Measurements from ENCODE around the gene PLP2.
A peak's percentile ranks its signal among the peaks of the same experiment; 100 is the strongest.

The PLP2 gene

DNA sequence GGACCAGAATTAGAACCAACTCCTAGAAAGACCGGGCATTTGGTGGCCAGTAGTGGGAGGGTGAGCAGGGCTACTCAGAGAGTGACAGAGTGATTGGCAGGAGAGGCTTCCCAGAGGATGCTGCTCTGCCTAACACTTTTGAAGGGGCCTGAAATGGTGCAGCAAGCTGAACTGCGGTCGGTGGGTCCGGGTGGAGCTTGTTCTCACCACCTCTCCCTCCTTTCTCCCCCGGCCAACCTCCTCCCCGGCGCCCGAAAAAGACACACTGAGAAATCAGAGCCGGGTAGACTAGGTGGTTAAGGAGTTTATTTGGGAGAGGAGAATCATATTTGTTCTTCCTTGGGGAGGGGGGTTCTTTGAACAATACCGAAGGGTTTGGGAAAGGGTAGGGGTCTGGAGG, 15.8 kb downstream of the PLP2 start:
- DNase-seq = no peak

DNA sequence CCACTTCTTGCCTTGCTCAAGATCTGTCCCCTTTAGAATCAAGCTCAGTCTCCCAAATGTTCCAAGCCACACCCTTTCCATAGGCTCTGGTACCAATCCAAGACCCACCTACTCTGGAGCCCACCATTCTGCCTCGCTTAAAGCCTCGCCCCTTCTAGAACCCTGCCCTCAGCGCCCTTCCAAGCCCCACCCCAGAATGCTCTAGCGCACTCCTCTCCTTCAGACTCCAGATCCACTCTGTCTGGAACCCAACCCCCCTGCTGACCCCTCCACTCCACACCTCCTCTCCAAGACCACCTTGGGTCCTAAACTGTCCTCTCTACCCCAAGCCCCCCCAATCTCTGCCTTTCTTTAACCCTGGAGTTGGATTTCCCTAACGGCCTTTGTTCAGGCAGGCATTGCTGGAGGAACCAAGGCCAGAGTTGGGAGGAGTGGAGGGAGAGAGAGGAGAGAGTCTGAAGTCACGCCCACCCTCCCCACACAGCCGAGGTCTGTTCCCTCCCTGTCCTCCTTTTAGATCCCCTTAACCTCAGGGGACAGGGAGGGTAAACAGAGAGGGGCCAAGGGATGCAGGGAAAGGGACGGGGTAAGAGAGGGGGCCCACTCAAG, 16.9 kb downstream of the PLP2 start:
- no peak for DNase-seq

DNA sequence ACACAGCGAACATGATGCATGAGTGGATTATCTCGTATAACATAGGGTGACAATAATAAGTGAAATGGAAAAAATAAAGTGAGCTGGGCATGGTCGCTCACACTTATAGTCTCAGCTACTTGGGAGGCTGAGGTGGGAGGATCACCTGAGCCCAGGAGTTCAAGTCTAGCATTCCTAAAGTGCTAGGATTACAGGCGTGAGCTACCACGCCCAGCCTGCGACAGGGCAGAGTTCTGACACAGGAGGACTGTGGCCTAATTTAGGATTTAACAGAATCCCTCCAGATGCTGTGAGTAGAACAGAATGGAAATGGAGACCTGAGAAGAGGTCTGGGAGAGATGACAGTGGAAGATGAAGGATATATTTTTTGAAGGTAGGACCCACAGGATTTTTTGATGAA, 17.9 kb downstream of the PLP2 start:
- no peak for DNase-seq

DNA sequence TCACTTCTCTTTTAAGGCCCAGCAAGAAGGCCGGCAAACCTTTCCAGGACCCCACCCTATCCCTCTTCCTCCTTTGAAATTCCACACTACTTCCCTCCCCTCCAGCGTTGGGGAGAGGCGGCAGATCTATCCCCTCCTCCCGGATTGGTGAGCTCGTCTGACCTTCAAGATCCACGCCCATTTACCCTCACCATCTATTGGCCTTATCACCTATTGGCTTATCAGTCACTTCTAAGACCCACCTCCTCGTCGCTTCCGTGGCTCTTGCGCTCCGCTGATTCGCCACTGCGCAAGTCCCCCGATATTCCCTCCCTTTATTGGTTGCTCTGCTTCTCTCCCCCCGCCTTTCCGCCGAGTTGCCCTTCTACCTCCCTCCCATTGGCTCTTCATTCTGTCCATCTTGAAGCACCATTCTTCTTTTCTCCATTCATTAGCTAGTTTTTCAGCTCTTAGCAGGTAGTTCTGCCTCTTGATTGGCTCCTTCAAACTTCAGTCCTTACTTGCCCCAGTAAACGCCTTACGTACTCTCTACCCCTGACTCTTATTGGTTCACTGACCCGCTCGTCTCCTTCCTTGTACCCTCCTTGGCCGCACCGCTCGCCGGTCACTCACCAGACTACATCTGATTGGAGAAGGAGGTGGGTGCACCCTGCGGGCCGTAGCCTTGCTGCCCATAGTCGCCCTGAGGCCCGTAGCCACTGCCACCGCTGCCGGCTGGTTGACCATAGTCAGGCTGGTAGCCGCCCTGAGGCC, 19.3 kb downstream of the PLP2 start:
- peak; percentile 95 for DNase-seq

DNA sequence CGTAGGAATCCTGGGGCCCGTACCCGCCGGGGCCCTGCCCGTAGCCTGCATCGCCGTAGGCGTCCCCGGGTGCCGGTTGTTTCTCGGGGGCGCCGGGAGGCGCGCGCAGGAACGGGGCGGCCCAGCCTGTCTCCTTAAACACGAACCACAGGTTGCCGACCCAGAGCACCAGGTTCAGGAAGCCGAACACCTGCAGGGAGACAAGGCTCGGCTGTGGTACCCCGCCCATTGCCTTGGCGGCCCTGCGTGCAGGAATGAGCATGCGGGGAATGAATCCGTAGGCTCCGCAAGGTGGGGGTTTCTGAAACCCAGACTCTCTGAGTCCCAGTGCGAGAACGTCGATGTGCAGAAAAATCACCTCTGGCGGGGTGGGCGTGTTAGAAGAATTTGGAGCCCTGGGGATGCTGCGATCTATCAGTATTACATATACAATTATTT, 19.9 kb downstream of the PLP2 start:
- DNase-seq = peak; percentile 38

DNA sequence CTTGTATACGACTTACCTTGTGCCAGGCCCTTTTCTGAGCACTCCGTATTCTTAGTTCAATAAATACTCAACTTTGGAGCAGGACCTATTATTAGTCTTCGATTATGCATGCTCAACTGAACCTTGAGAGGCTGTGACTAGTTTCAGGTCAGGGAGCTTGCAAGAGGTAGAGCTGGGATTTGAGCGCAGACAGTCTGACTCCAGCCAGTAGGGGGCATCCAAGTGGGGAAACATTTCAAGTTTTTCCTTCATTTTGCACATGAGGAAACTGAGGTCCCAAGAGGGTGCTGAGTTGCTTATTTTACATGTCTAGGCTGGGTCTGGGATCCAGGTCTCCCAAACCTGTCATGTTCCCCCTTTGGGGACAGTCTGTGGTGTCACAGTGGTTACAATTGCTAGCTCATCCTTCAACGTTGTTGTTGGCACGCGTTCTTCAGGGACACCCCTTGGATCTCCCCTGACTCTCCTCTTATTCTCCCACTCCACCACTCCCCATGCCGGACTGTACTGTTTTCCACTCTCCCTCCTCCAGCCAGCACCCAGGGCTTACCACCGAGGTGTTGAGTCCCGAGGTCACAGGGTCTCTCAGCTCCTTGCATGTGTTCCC, 21.1 kb downstream of the PLP2 start:
- DNase-seq = peak; percentile 60

DNA sequence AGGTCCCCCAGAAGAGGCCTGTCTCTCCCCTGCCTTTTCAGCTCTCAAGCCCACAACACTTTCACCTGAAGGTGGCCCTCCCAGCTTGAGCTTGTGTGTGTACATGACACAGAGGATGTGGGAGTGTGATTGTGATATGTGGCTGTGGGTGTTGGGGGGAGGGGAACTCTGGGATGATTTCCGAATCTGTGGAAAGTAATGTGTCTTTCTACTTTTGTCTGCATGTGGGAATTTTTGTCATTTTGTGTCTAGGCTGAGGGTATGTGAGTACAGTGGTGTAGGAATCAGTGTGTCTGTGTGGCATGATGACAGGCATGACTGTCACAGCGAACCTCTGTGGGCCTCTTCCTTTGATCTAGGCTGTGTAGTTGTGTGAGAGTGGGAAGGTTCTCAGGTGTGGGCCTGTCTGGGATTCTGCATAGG, 21.9 kb downstream of the PLP2 start:
- DNase-seq = no peak

DNA sequence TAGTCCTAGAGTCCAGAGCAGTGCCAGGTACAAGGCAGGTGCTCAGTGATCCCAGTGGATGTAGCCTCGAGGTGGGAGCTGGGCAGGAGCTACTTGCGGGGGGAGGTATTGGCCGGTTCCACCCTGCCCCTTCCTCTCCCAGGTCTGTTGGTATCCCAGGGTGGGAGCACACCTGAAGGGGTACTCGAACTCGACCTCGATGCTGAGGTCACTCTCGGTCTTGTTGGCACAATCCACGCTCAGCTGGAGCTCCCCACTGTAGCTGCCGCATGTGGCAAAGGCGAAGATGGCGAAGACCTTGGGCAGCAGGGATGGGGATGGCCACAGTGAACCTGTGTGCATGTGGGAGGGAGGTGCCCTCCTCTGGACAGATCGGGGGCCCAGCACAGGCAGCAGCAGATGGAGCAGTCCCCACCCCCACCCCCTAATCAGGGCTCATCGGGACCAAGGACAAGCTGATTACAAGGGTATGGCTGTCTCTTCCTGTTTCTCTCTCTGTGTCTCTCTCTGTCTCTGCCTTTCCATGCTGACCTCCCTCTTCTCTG, 25.9 kb downstream of the PLP2 start:
- DNase-seq = no peak

DNA sequence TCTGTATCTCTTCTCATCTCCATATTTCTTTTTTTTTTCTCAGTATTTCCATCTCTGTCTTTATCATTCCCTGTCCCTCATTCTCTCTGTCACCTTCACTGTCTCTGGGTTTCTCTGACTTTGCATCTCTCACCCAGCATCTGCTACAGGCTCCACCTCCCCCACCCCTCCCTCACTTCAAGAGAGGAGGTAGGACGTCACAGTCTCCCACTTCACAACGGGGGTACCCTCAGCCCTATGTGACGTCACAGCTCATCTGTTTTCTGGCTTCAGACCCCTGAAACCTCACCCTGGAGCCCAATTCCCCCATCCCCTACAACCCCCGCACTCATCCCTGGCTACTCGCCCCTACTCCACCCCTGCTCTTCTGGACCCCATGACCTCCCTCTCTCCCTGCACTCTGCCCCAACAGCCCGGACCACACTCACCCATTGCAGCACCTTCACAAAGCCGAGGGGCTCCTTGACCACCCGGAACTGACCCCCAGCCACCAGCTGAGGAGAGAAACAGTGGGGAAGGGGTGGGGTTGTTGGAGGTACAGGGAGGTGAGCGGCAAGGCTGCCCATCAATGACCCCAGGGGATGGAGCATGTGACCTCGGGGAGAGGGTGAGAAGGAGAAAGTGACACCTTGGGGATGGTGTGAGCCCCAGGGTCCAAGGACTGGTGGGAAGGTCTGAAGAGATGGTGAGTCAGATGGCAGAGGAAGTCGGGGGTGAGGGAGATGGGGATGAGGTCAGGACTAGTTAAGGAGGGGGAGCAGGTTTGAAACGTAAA, 27.0 kb downstream of the PLP2 start:
- DNase-seq = no peak

DNA sequence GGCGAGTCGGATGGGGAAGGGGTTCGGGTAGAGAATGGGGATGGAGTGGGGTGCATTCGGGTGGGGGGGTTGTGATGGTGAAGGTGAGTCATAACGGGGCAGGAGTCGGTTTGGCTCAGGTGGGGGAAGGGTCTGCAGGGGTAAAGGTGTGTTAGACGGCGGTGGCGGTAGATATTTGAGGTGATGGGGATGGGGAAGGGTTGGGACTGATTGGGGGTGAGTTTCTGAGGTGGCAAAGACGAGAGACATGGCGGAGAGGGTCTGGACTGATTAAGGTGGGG, 27.6 kb downstream of the PLP2 start:
- DNase-seq = no peak

DNA sequence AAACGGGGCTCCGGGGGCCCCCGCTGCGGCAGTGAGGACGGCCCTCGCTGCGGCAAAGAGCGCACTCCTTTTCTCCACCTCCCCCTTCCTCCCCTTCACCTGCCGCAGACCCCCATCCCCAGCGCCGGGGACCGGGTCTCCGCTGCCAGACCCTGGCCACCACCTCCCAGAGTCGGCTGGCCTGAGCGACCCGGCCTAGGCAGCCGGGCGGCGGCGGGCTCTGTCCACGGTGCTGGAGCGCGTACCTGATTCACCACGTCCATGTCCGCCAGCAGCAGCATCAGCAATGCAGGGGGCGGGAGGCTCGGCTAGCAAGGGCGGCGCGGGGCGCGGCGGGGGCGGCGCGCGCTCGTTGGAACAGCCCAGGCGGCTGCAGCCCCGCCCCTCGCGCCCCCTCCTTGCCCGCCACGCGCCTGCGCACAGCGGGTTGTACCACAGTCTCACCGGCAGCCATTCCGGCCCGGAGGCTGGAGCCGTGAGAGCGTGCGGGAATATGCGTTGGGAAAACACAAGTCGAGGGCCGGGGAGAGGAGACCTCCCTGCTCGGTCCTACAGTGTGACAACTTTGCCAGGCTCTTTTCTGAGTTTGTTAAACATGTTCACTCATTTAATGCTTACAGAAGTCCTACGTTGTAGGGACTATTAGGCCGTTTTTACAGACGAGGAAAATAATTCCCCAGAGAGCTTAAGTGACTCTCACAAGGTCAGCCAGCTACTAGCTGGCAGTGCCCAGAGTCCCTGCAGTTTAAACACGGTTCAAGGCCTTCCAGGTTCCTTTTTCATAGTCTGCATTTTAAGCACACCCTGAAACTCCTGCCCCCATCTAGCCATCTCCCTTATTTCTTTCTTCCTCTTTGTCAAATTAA, 28.4 kb downstream of the PLP2 start, which contains the start of gene SYP:
SYP (minus strand) TSS at position 288 of the 866 bp plus-strand sequence; CDS start at position 281, 7 bp downstream.
- DNase-seq = peak; percentile 89

DNA sequence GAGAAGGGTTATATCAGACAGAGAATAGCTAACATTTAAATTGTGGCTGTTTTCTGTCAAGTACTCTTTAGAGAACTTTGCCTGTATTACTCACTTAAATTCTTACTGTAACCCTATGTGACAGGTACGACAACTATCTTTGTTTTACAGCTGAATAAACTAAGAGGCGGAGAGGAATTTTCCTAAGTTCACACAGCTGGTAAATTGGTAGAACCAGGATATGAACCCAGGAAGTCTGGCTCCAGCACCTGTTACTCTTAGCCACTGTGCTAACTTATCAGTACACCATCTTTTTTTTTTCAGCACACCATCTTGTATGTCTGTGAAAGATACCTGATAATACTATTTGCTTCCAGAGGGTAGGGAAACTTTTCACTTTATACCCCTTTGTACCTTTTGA, 30.3 kb downstream of the PLP2 start:
- DNase-seq = no peak

DNA sequence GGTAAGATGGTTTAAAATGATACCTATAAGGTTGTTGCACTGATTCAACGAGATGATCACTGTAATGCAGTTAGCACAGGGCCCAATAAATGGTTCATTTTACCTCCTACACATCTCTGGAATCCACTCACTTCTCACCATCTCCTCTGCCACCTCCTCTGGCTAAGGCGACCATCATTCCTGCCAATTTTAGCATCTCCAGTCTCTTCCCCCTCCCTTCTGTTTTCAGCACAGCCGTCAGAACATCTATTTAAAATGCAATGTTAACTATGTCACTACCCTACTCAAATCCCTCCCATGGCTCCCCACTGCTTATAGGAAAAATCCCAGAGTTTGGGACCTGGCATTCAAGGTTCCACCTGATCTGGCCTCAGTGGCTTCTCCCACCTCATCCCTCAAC, 31.8 kb downstream of the PLP2 start:
- no peak for DNase-seq

DNA sequence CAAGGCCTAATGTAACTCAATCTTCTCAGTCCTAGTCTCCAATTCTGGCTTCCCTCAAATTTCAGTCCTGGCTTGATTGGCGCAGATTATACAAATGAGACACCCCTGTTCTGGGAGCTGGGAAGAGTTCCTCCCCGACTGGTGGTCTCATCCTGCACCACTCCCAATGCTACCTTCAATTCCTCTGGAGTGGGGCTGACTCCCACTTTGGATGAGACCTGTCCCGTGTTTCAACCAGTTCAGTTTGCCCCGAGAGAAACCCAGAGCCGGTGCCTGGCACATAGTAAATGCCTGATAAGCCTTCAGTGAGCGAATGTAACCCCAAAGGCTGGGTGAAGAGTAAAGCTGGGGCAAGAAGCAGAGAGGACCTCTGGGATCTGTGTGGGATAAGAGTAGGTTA, 32.3 kb downstream of the PLP2 start:
- no peak for DNase-seq

DNA sequence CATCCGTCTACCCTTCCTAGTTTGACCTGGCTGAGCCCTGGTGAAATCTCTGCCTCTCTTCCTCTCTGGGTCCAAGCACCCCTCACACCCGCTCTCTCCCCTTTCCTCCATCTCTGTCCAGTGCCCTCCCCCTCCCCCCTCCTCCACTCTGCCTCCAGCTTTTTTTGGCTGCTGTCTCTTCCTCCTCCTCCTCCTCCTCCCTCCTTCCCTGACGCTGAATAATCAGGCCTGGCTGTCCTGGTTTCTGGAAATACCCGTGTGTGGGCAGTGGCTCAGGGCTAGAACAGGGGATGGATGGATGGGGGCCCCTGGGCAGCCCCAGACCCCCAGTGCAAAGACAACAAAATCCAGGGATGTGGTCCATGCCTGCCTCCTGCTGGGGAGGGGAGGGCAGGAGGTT, 33.0 kb downstream of the PLP2 start:
- no peak for DNase-seq

DNA sequence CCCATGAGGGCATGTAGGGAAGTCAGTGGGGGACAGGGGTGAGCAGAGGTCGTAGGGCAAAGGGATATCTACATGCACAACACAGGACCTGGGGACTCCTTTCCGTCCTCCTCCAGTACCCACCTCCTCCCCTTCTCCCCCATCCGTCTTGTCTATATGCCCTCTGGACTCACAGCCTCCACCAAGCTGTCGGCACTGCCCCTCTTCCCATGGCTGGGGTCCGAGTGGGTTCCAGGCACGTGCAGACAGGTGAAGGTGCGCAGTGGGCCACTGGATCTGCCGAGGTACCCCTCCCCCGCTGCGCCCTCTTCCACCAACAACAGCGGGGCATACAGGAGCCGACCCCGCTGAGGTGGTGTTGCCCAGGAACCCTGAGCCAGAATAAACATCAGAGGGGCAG, 33.7 kb downstream of the PLP2 start:
- no peak for DNase-seq

DNA sequence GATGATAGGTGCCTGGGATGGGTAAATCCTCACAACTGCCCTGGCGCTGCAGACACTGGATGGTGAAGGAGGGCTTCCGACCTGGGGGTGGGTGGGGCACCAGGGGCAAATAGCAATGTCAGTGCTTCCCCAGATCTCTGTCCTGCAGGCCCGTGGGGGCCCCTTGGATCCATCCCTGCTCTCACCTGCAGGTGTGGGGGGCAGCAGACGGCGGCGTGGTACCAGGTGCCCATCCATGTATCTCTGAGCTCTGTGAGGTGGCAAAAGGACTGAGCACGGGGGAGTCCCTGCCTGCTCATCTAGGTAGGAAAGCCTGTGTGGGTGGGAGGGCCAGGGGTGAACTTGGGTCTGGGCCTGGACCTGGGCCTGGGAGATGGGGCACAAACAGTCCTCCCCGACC, 34.8 kb downstream of the PLP2 start:
- DNase-seq = no peak

DNA sequence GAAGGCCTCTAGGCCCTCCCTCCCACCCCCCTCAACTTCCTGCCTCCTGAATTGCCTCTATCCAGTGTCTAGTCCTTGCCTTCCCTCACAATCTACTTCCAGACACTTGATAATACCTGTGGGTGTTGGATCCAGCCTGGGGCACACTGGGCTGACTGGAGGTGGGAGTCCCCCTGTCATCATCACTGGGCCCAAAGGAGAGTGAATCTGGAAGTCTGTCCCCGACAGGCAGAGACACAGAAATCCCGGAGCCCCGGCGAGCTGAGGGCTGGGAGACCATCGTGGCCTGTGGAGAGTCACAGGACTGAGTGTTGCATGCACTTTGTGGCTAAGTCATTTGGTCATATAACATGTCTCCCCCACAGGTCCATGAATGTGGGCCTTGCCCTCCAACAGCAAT, 36.7 kb downstream of the PLP2 start:
- no peak for DNase-seq

DNA sequence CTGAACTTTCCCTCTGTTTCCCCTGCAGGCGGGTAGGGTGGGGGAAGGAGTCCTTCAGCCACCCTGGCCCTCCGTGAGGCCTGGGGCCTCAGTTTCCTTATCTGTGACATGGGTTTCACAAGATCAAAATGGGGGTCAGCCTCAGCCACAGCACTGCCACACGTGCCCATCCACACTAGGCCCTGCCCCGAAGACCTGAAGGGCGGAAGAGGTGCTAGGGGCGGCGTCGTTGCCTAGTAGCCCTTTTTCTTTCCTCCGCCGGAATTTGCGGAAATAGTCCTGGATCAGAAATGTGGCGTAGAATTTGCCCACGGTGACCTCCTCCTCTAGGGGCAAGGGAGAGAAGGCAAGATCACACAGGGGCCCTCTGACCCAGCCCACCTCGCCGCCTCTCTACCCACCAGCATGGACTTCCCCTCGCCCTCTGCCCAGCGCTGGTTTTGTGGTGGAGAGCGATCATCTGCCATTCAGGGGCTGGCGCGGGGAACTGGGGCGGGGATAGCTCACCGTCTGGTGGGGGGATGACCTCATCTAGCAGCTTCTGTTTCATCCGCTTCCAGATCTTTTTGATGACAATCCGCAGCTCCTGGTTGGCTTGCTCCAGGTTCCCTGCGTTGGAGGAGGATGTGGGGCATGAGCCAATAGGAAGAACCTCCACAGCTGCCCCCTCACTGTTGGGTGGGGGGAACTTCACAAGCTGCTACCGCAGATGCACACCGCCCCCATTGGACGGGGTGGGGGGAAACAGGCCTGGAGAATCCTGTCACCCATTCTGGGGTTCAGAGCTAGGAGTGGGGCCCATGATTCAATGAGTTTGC, 37.9 kb downstream of the PLP2 start:
- no peak for DNase-seq

DNA sequence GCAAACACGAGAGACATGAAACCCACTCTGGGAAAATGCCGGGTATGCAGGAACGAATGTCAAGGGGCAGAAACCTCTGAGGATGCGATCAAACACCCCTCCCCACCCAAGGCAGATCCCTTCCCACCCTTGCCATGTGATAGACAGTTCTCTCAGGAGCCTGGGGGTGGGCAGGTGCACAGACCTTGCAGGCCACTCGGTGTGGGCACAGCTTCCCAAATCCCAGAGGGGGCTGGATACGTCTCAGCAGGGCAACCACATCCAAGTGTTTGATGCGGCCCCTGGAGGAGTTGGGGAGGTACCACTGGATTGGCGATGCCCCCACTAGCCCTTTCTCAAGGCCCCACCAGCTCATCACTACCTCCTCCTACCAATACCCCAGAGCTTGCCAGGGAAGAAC, 38.7 kb downstream of the PLP2 start:
- DNase-seq = no peak

DNA sequence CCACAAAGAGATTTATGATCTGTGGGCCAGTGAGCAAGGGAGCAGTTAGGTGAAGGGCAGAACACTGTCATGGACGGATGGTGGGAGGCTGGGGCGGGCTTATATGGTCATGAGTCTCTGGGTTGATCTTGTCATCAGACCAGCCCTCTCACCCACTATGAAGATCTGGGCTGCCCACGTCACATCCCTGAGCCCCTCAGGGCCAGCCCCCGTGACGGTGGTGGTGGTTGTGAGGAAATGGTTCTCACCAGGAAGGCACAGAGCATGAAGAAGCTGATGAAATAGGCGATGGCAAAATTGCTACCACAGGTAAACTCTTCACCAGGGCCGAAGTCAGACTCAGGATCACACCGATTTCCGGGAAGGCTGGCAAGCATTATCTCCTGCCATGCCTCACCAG, 39.4 kb downstream of the PLP2 start:
- no peak for DNase-seq

DNA sequence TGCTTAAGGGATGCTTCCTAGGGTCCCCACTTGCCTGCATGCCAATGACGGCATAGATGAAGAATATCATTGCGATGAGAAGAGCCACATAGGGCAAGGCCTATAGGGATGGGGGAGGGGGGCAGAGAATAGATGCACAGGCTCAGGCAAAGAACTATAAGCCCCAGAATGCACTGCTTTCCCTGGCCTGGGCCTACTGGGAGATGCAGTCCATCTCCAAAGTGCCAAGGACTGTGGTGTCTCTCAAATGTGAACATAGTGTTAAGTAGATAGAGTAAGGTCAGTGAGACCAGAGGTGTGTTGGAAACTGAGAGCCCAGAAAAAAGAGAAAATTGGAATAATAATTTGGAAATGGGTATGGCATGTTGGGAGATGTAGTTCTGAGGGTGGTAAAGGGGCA, 40.5 kb downstream of the PLP2 start:
- no peak for DNase-seq

Measured in activated CD4-positive, alpha-beta T cell treated with anti-CD3 and anti-CD28 coated beads, Interleukin-10, Interleukin-2, amounts not matched to agents 100 ng/mL and 50 ng/mL, durations not matched to agents 16 hours and 8 hours (primary cell).